Activated naive CD8-positive, alpha-beta T cell (primary cell): ENCODE data around the gene SPPL3.
"Not testable (repeated sequence)": the region's sequence is repeated elsewhere in the genome, so short reads cannot be mapped to it uniquely, and the experiment has no call there.

Source experiments
- H3K27ac Mint-ChIP-seq: one replicate; pipeline ENCODE4 v1.8.0; 2021; ENCODE audit warnings: mixed read lengths
- H3K27me3 Mint-ChIP-seq: one replicate; pipeline ENCODE4 v1.8.0; 2021; ENCODE audit warnings: mixed read lengths
- H3K36me3 Mint-ChIP-seq: one replicate; pipeline ENCODE4 v1.8.0; 2021; ENCODE audit warnings: mixed read lengths
- H3K4me1 Mint-ChIP-seq: one replicate; pipeline ENCODE4 v1.8.0; 2021; ENCODE audit warnings: low read depth, mixed read lengths
- H3K4me3 Mint-ChIP-seq: one replicate; pipeline ENCODE4 v1.8.0; 2021; ENCODE audit warnings: mild to moderate bottlenecking, mixed read lengths
- H3K9me3 Mint-ChIP-seq: one replicate; pipeline ENCODE4 v1.8.0; 2021; ENCODE audit warnings: low read depth, mixed read lengths

The SPPL3 gene

GRCh38 chr12:120847814-120848213 lies 56.3 kb downstream of the SPPL3 start:
- peaks cover 71% of the 10 kb centered on the region for H3K4me1 Mint-ChIP-seq
- no peak overlapping the region for H3K27ac Mint-ChIP-seq
- H3K9me3 Mint-ChIP-seq, result no peaks in the 10 kb centered on the region
- no peak overlapping the region for H3K4me3 Mint-ChIP-seq
- no peaks in the 10 kb centered on the region for H3K36me3 Mint-ChIP-seq
- no peaks in the 10 kb centered on the region for H3K27me3 Mint-ChIP-seq

- H3K27me3 Mint-ChIP-seq, result no peaks in the 10 kb centered on the region
These were observed 56.8 kb downstream of the SPPL3 start for GRCh38 chr12:120847392-120847791.

GRCh38 chr12:120846721-120847120 lies 57.4 kb downstream of the SPPL3 start:
- H3K4me3 Mint-ChIP-seq, result no peak overlapping the region
- no peaks in the 10 kb centered on the region for H3K27me3 Mint-ChIP-seq
- H3K4me1 Mint-ChIP-seq, result peaks cover 75% of the 10 kb centered on the region
- H3K27ac Mint-ChIP-seq, result peak overlapping the region; percentile 30
- no peaks in the 10 kb centered on the region for H3K36me3 Mint-ChIP-seq
- H3K9me3 Mint-ChIP-seq, result no peaks in the 10 kb centered on the region

More at GRCh38 chr12:120847392-120847791, 56.8 kb downstream of the SPPL3 start:
- Mint-ChIP-seq H3K4me3 (no peak overlapping the region), H3K4me1 (peaks cover 73% of the 10 kb centered on the region), H3K9me3 (no peaks in the 10 kb centered on the region), H3K36me3 (no peaks in the 10 kb centered on the region), H3K27ac (no peak overlapping the region)

GRCh38 chr12:120845696-120846095 lies 58.5 kb downstream of the SPPL3 start:
- no peaks in the 10 kb centered on the region for H3K9me3 Mint-ChIP-seq
- peaks cover 64% of the 10 kb centered on the region for H3K4me1 Mint-ChIP-seq
- H3K4me3 Mint-ChIP-seq, result no peak overlapping the region
- H3K36me3 Mint-ChIP-seq, result peaks cover 2% of the 10 kb centered on the region
- no peaks in the 10 kb centered on the region for H3K27me3 Mint-ChIP-seq
- no peak overlapping the region for H3K27ac Mint-ChIP-seq

GRCh38 chr12:120844768-120845449 lies 59.2 kb downstream of the SPPL3 start:
- Mint-ChIP-seq H3K36me3 (peaks cover 6% of the 10 kb centered on the region), H3K27ac (peak overlapping the region; percentile 55), H3K4me1 (peaks cover 57% of the 10 kb centered on the region), H3K27me3 (no peaks in the 10 kb centered on the region), H3K4me3 (no peak overlapping the region), H3K9me3 (no peaks in the 10 kb centered on the region)

GRCh38 chr12:120844297-120844696 lies 59.9 kb downstream of the SPPL3 start:
- Mint-ChIP-seq H3K4me1 (peaks cover 51% of the 10 kb centered on the region), H3K27me3 (no peaks in the 10 kb centered on the region), H3K27ac (peak overlapping the region; percentile 55), H3K4me3 (no peak overlapping the region), H3K36me3 (peaks cover 6% of the 10 kb centered on the region), H3K9me3 (no peaks in the 10 kb centered on the region)

- Mint-ChIP-seq H3K4me1 (peaks cover 46% of the 10 kb centered on the region), H3K27me3 (no peaks in the 10 kb centered on the region), H3K36me3 (peaks cover 6% of the 10 kb centered on the region), H3K9me3 (no peaks in the 10 kb centered on the region), H3K4me3 (no peak overlapping the region), H3K27ac (no peak overlapping the region)
These were observed 60.7 kb downstream of the SPPL3 start for GRCh38 chr12:120843472-120843871.

GRCh38 chr12:120842595-120842994 lies 61.6 kb downstream of the SPPL3 start:
- Mint-ChIP-seq H3K36me3 (peaks cover 6% of the 10 kb centered on the region), H3K9me3 (no peaks in the 10 kb centered on the region), H3K27me3 (no peaks in the 10 kb centered on the region), H3K27ac (no peak overlapping the region), H3K4me3 (no peak overlapping the region), H3K4me1 (peaks cover 48% of the 10 kb centered on the region)

- H3K27ac Mint-ChIP-seq, result no peak overlapping the region
These were observed 62.6 kb downstream of the SPPL3 start for GRCh38 chr12:120841525-120841924.

GRCh38 chr12:120839503-120839902 lies 64.7 kb downstream of the SPPL3 start:
- Mint-ChIP-seq H3K27me3 (no peaks in the 10 kb centered on the region), H3K9me3 (no peaks in the 10 kb centered on the region), H3K27ac (no peak overlapping the region), H3K36me3 (peaks cover 6% of the 10 kb centered on the region), H3K4me1 (peaks cover 57% of the 10 kb centered on the region), H3K4me3 (no peak overlapping the region)

More at GRCh38 chr12:120841525-120841924, 62.6 kb downstream of the SPPL3 start:
- Mint-ChIP-seq H3K9me3 (no peaks in the 10 kb centered on the region), H3K27me3 (no peaks in the 10 kb centered on the region), H3K36me3 (peaks cover 6% of the 10 kb centered on the region), H3K4me3 (no peak overlapping the region), H3K4me1 (peaks cover 51% of the 10 kb centered on the region)

GRCh38 chr12:120838629-120839383 lies 65.4 kb downstream of the SPPL3 start:
- not testable (repeated sequence) for H3K27ac Mint-ChIP-seq, H3K36me3 Mint-ChIP-seq, H3K9me3 Mint-ChIP-seq, H3K27me3 Mint-ChIP-seq, H3K4me3 Mint-ChIP-seq
- peaks cover 57% of the 10 kb centered on the region for H3K4me1 Mint-ChIP-seq

GRCh38 chr12:120836114-120836684 lies 68.0 kb downstream of the SPPL3 start:
- H3K36me3 Mint-ChIP-seq, result peaks cover 4% of the 10 kb centered on the region
- H3K27me3 Mint-ChIP-seq, result no peaks in the 10 kb centered on the region
- peak overlapping the region; percentile 83 for H3K27ac Mint-ChIP-seq
- peaks cover 62% of the 10 kb centered on the region for H3K4me1 Mint-ChIP-seq
- H3K9me3 Mint-ChIP-seq, result no peaks in the 10 kb centered on the region
- no peak overlapping the region for H3K4me3 Mint-ChIP-seq

GRCh38 chr12:120835657-120836056 lies 68.5 kb downstream of the SPPL3 start:
- peaks cover 68% of the 10 kb centered on the region for H3K4me1 Mint-ChIP-seq
- no peaks in the 10 kb centered on the region for H3K27me3 Mint-ChIP-seq
- peak overlapping the region; percentile 83 for H3K27ac Mint-ChIP-seq
- H3K4me3 Mint-ChIP-seq, result peak overlapping the region; percentile 62
- H3K9me3 Mint-ChIP-seq, result no peaks in the 10 kb centered on the region
- H3K36me3 Mint-ChIP-seq, result peaks cover 6% of the 10 kb centered on the region

GRCh38 chr12:120835304-120835612 lies 68.9 kb downstream of the SPPL3 start:
- Mint-ChIP-seq H3K4me1 (peaks cover 69% of the 10 kb centered on the region), H3K4me3 (peak overlapping the region; percentile 62), H3K36me3 (peaks cover 3% of the 10 kb centered on the region), H3K9me3 (no peaks in the 10 kb centered on the region), H3K27me3 (no peaks in the 10 kb centered on the region), H3K27ac (peak overlapping the region; percentile 83)

- peaks cover 71% of the 10 kb centered on the region for H3K4me1 Mint-ChIP-seq
- peak overlapping the region; percentile 62 for H3K4me3 Mint-ChIP-seq
These were observed 69.5 kb downstream of the SPPL3 start for GRCh38 chr12:120834489-120835303.

More at GRCh38 chr12:120834489-120835303, 69.5 kb downstream of the SPPL3 start:
- no peaks in the 10 kb centered on the region for H3K9me3 Mint-ChIP-seq
- no peaks in the 10 kb centered on the region for H3K27me3 Mint-ChIP-seq
- H3K27ac Mint-ChIP-seq, result peak overlapping the region; percentile 83
- H3K36me3 Mint-ChIP-seq, result peaks cover 2% of the 10 kb centered on the region
